Measurements from ENCODE around the gene EFCAB7.
"Not testable (repeated sequence)": the region's sequence is repeated elsewhere in the genome, so short reads cannot be mapped to it uniquely, and the experiment has no call there.

EFCAB7 gene

GRCh38 chr1:63548877-63549276, 25.6 kb downstream of the EFCAB7 start:
- DNase-seq, result no peak

- no peak for DNase-seq
Measured at GRCh38 chr1:63555480-63555879, 32.2 kb downstream of the EFCAB7 start.

GRCh38 chr1:63557365-63557987, 34.2 kb downstream of the EFCAB7 start:
- peak; percentile 5 for DNase-seq

- no peak for DNase-seq
Measured at GRCh38 chr1:63559357-63559756, 36.0 kb downstream of the EFCAB7 start.

- no peak for DNase-seq
Measured at GRCh38 chr1:63563745-63564144, 40.4 kb downstream of the EFCAB7 start.

- no peak for DNase-seq
Measured at GRCh38 chr1:63569068-63569467, 45.7 kb downstream of the EFCAB7 start.

- DNase-seq, result no peak
Measured at GRCh38 chr1:63569640-63570316, 46.5 kb downstream of the EFCAB7 start.

- not testable (repeated sequence) for DNase-seq
Measured at GRCh38 chr1:63572686-63573085, 49.4 kb downstream of the EFCAB7 start.

- DNase-seq, result not testable (repeated sequence)
Measured at GRCh38 chr1:63574203-63574796, 51.0 kb downstream of the EFCAB7 start.

- DNase-seq, result no peak
Measured at GRCh38 chr1:63575340-63575826, 52.1 kb downstream of the EFCAB7 start.

GRCh38 chr1:63586326-63586725, 63.0 kb downstream of the EFCAB7 start:
- not testable (repeated sequence) for DNase-seq

- no peak for DNase-seq
Measured at GRCh38 chr1:63590166-63590560, 66.8 kb downstream of the EFCAB7 start.

- DNase-seq, result peak; percentile 68
Measured at GRCh38 chr1:63592536-63593302, 69.4 kb downstream of the EFCAB7 start.

GRCh38 chr1:63593303-63593885, 70.1 kb downstream of the EFCAB7 start, which contains the start of gene PGM1:
PGM1 (plus strand) TSS chr1:63593411; CDS start chr1:63593489, 78 bp downstream.
- DNase-seq, result peak; percentile 28

GRCh38 chr1:63593886-63594605, 70.7 kb downstream of the EFCAB7 start:
- peak; percentile 90 for DNase-seq

GRCh38 chr1:63595435-63595834, 72.1 kb downstream of the EFCAB7 start:
- DNase-seq, result no peak

GRCh38 chr1:63599799-63600198, 76.5 kb downstream of the EFCAB7 start:
- DNase-seq, result no peak

- DNase-seq, result no peak
Measured at GRCh38 chr1:63600248-63600647, 76.9 kb downstream of the EFCAB7 start.

GRCh38 chr1:63601061-63601460, 77.7 kb downstream of the EFCAB7 start:
- no peak for DNase-seq

- DNase-seq, result no peak
Measured at GRCh38 chr1:63601463-63601862, 78.1 kb downstream of the EFCAB7 start.

- DNase-seq, result no peak
Measured at GRCh38 chr1:63601912-63602311, 78.6 kb downstream of the EFCAB7 start.

GRCh38 chr1:63602629-63603028, 79.3 kb downstream of the EFCAB7 start:
- no peak for DNase-seq
